ENCODE results near the gene ACSM3. TPM values are rescaled to one million over a fixed set of nuclear protein-coding genes. Genes with fewer than 3 reads are reported as not detected.

Gene ACSM3
- total RNA-seq, 3 donors from 2014 or later = 0.80 to 60.2 (median 22.9) TPM

DNA sequence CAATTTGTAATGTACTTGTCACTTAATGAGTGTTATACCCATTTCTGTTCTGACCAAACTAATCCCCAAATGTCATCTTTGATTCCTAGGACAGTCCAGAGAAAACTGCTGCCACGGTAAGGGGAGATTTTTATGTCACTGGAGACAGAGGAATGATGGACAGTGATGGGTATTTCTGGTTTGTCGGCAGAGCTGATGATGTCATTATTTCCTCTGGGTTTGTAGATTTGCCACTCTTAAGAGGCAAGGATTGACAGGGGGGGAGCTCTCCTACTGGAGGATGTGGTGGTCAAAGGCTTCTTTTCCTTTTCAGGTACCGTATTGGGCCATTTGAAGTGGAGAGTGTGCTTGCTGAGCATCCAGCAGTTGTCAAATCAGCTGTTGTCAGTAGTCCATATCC, 34.7 kb upstream of the ACSM3 start:
- DNase-seq (ENCODE audit: low spot score in 2 of 2) = no peak
- intact Hi-C loops (cut with DNase I; ENCODE audit: low total_unique reads) = no loop called here

DNA sequence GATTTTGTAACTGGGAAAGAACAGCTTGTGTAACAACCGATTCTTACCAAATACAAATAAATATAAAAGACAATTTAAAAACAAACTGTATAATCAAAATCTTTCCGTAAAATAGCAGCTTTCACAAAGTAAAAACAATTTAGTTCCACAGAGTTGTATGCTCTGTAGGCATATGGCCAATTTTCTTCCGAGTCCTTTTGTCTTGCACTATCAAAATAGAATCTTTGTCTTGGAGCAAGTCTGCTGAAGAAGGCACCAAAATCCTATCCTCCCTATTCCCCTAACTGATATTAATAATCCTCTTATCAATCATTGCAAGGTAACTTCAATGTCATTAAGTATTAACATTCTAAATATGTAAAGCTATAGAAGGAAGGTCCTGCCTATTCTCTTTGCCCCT, 29.8 kb upstream of the ACSM3 start:
- H3K9me3 ChIP-seq = no peaks in the 10 kb centered on the region
- no peaks in the 10 kb centered on the region for H3K4me1 ChIP-seq
- H3K4me3 ChIP-seq = no peak overlapping the region
- no peak for DNase-seq (ENCODE audit: low spot score in 2 of 2)
- no peaks in the 10 kb centered on the region for H3K27me3 ChIP-seq
- TF ChIP-seq, protein P1, sequence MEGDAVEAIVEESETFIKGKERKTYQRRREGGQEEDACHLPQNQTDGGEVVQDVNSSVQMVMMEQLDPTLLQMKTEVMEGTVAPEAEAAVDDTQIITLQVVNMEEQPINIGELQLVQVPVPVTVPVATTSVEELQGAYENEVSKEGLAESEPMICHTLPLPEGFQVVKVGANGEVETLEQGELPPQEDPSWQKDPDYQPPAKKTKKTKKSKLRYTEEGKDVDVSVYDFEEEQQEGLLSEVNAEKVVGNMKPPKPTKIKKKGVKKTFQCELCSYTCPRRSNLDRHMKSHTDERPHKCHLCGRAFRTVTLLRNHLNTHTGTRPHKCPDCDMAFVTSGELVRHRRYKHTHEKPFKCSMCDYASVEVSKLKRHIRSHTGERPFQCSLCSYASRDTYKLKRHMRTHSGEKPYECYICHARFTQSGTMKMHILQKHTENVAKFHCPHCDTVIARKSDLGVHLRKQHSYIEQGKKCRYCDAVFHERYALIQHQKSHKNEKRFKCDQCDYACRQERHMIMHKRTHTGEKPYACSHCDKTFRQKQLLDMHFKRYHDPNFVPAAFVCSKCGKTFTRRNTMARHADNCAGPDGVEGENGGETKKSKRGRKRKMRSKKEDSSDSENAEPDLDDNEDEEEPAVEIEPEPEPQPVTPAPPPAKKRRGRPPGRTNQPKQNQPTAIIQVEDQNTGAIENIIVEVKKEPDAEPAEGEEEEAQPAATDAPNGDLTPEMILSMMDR (IDR thresholded peaks at IDR 0.05) = no peak
- TF ChIP-seq POLR2A (IDR thresholded peaks at IDR 0.05) (no peak), POLR2AphosphoS5 (IDR thresholded peaks at IDR 0.05) (no peak)
- intact Hi-C loops (cut with DNase I; ENCODE audit: low total_unique reads) = no loop called here
- no peaks in the 10 kb centered on the region for H3K36me3 ChIP-seq
- H3K27ac ChIP-seq = peak overlapping the region in 1 of 2 donors; percentile 11

More for the DNA sequence above, 34.7 kb upstream of the ACSM3 start:
- H3K4me3 ChIP-seq = no peak overlapping the region
- no peak overlapping the region for H3K27ac ChIP-seq
- no peaks in the 10 kb centered on the region for H3K27me3 ChIP-seq
- H3K9me3 ChIP-seq = no peaks in the 10 kb centered on the region
- no peak for TF ChIP-seq POLR2A (IDR thresholded peaks at IDR 0.05)
- TF ChIP-seq, protein P1 (IDR thresholded peaks at IDR 0.05) = no peak
- no peak for TF ChIP-seq POLR2AphosphoS5 (IDR thresholded peaks at IDR 0.05)
- no peaks in the 10 kb centered on the region for H3K4me1 ChIP-seq
- H3K36me3 ChIP-seq = no peaks in the 10 kb centered on the region

DNA sequence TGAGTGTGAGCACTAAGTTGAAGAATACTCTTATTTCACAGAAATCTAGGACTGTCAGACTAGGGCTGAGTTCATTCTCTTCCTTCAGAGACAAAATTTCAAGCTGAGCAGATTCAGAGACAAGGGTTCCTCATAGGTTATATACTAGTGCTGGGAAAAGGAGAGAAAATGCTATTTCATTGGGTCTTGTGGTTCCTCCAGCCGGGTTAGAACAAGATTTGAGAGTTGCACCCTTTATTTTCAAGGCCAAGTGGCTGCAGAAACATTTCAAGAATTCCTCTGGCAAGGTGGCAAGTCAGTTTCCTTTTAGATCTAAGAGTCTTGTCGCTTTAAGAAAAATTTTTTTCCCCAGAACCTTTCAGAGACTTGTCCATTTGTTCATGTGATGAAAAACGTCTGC, 29.0 kb upstream of the ACSM3 start:
- no peak overlapping the region for H3K27ac ChIP-seq
- no peaks in the 10 kb centered on the region for H3K27me3 ChIP-seq
- H3K9me3 ChIP-seq = no peaks in the 10 kb centered on the region
- H3K4me3 ChIP-seq = no peak overlapping the region
- H3K4me1 ChIP-seq = no peaks in the 10 kb centered on the region
- intact Hi-C loops (cut with DNase I; ENCODE audit: low total_unique reads) = no loop called here
- H3K36me3 ChIP-seq = no peaks in the 10 kb centered on the region
- TF ChIP-seq, protein P1 (IDR thresholded peaks at IDR 0.05) = no peak
- no peak for TF ChIP-seq POLR2AphosphoS5 (IDR thresholded peaks at IDR 0.05)
- no peak for TF ChIP-seq POLR2A (IDR thresholded peaks at IDR 0.05)
- DNase-seq (ENCODE audit: low spot score in 2 of 2) = no peak

DNA sequence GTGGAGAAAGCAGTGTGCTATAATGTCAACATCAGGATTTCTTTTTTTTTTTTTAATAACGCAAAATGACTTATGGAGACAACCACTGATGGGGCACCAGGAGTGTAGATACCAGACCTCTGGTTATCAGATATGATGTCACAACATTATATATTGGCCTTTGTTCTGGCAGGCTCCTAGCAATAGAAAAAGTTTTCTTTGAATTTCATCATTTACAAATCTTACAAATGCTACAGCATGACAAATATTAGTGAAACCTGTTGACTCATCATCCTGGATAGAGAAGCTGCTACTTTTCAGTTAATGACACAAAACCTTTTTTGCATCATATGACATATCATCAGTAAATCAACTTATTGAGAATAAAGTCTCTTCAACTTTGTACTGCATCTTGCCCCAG, 28.3 kb upstream of the ACSM3 start:
- H3K36me3 ChIP-seq = no peaks in the 10 kb centered on the region
- TF ChIP-seq POLR2AphosphoS5 (IDR thresholded peaks at IDR 0.05) (no peak), POLR2A (IDR thresholded peaks at IDR 0.05) (no peak)
- TF ChIP-seq, protein P1 (IDR thresholded peaks at IDR 0.05) = no peak
- no peaks in the 10 kb centered on the region for H3K27me3 ChIP-seq
- no peak overlapping the region for H3K27ac ChIP-seq
- intact Hi-C loops (cut with DNase I; ENCODE audit: low total_unique reads) = no loop called here
- no peak overlapping the region for H3K4me3 ChIP-seq
- DNase-seq (ENCODE audit: low spot score in 2 of 2) = no peak
- no peaks in the 10 kb centered on the region for H3K9me3 ChIP-seq
- no peaks in the 10 kb centered on the region for H3K4me1 ChIP-seq

DNA sequence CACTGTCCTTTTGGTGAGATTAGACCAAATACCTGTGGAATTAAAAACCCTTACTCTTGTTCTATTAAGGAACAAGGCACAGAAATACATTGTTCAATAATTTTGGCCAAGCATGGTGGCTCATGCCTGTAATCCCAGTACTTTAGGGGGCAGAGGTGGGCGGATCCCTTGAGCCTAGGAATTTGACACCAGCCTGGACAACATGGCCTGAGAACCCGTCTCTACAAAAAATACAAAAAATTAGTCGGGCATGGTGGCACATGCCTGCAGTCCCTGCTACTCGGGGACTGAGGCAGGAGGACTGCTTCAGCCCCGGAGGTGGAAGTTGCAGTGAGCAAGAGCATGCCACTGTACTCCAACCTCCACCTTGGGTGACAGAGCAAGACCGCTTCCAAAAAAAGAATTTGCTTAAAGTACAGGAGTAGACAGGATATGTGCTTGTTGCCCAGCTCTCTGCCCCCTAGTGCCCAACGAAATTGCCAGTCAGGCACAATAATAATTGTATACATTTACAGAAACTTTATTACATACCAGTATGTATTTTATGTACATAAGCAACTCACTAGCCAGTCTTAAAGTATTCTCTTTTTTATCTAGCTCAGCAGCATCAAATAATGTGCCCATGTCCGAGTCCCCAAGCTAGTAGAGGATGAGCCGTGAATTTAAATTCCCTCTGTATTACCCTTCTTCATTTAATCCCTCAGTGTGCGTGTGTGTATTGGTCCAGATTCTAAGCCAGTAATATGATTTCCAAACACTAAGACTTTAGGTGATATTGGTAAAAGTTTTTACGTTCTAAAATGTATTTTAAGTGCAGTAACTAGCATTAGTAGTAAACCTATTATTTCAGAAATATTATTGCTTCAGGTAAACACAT, 23.6 kb upstream of the ACSM3 start:
- intact Hi-C loops (cut with DNase I; ENCODE audit: low total_unique reads) = no loop called here
- no peak for DNase-seq (ENCODE audit: low spot score in 2 of 2)

More for the DNA sequence above, 23.6 kb upstream of the ACSM3 start:
- TF ChIP-seq POLR2A (IDR thresholded peaks at IDR 0.05) = no peak
- no peak for TF ChIP-seq POLR2AphosphoS5 (IDR thresholded peaks at IDR 0.05)
- TF ChIP-seq, protein P1 (IDR thresholded peaks at IDR 0.05) = peak in 1 of 3 donors; percentile 33
- peak overlapping the region; percentile 95 to 97 for H3K27ac ChIP-seq
- H3K9me3 ChIP-seq = no peaks in the 10 kb centered on the region
- H3K36me3 ChIP-seq = no peaks in the 10 kb centered on the region
- H3K4me3 ChIP-seq = peak overlapping the region; percentile 80 to 97 (median 91)
- H3K4me1 ChIP-seq = no peaks in the 10 kb centered on the region
- no peaks in the 10 kb centered on the region for H3K27me3 ChIP-seq

Data from breast epithelium (tissue), 4 donors.